Measurements from ENCODE around the gene IGF2BP2. TPM values are rescaled to one million over a fixed set of nuclear protein-coding genes. Genes with fewer than 3 reads are reported as not detected.
"Not testable (repeated sequence)": the region's sequence is repeated elsewhere in the genome, so short reads cannot be mapped to it uniquely, and the experiment has no call there.

The IGF2BP2 gene
- polyA plus RNA-seq, 5 donors = 53.3 to 71.1 (median 67.7) TPM

DNA sequence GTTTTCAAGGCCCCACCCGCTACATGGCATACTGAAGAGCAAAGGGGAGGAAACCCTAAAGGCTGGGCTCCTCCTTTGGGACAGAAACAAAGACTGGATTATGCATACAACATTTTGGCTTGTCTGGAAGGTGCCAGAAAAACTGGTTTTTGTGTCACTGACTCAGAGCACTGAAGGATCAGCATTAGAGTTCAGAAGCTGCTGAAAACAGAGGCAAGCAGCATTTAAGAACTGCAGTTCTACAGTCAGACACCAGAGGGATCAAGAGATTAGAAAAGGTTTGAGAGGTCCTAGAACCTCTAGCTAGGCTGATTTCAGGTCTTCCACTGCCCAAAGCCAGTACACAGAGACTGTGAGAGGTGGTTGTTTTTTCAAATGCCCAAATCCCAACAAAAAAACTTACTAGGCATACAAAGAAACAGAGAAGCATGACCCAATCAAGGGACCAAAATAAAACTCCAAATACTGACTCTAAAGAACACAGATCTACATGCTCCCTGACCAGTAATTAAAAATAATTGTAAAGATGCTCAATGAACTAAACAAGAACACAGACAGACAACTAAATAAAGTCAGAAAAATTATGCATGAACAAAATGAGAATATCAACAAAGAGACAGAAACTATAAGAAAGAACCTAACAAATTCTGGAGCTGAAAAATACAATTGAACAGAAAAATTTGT lies 147.6 kb downstream of the IGF2BP2 start:
- peak; percentile 24 to 55 for DNase-seq

DNA sequence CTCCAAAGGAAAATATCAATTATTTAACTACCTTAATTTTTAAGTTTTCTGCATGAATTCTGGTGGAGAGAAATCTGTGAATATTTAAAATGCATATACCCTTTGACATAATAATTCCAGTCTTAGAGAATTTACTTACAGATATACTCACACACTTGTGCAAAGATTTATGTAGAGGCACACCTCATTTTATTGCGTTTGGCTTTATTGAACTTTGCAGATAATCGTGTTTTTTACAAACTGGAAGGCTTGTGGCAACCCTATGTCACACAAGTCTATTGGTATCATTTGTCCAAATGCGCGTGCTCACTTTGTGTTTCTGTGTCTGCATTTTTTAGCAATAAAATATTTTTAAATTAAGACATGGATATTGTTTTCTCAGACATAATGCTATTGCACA lies 157.3 kb downstream of the IGF2BP2 start:
- no peak for DNase-seq

- no peak for DNase-seq
Measured at GRCh38 chr3:185663929-185664328, 160.9 kb downstream of the IGF2BP2 start.

DNA sequence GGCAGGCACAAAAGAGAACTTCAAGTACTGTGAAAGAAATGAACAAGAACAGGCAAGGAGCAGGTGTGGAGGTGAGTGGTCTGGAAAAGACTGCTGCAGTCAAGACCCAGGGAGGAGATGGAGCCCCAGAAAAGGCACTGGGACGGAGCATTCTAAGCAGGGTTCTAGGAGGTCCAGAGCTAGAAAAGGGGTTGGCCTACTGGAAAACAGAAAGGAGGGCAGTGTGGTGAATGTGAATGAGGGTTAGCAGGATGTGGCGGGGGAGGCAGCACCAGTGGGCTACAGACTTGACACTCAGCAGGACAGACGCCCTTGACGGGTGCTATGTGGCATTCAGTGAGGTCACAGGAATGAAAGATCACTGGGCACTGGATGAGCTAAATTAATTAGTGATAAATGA lies 163.1 kb downstream of the IGF2BP2 start:
- no peak for DNase-seq

DNA sequence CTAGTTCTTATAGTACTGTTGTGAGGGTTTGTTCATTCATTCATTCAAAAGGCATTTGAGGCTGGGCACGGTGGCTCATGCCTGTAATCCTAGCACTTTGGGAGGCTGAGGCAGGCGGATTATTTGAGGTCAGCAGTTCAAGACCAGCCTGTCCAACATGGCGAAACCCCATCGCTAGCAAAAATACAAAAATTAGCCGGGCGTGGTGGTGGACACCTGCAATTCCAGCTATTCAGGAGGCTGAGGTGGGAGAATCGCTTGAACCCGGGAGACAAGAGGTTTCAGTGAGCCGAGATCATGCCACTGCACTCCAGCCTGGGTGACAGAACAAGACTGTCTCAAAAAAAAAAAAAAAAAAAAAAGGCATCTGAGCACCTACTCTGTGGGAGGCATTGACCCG lies 163.5 kb downstream of the IGF2BP2 start:
- not testable (repeated sequence) for DNase-seq

- DNase-seq = peak; percentile 71 to 72
Measured at GRCh38 chr3:185659942-185660921, 164.6 kb downstream of the IGF2BP2 start.

GRCh38 chr3:185658943-185659342 lies 165.9 kb downstream of the IGF2BP2 start:
- DNase-seq = no peak

DNA sequence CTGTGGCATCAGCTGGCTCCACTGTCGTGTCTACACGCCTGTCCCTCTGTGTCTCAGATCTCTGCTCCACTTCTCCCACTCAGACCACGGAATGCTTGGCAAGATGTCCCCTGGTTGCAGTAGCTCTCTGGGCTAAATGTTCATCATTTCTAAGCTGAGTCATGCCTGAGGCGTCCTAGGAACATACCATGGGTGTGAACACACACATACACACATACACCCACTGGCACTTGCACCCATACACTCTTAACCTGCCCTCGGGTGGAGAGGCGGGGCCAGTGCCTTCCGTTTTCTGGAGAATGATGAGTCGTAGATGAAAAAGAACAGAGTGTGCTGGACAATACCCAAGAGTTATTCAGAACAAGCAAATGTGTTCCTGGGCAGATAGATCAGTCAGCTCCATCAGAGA lies 166.3 kb downstream of the IGF2BP2 start:
- no peak for DNase-seq

GRCh38 chr3:185657691-185658503 lies 166.9 kb downstream of the IGF2BP2 start:
- no peak for DNase-seq

- no peak for DNase-seq
Measured at GRCh38 chr3:185657211-185657610, 167.6 kb downstream of the IGF2BP2 start.

GRCh38 chr3:185656321-185656840 lies 168.5 kb downstream of the IGF2BP2 start:
- no peak for DNase-seq

DNA sequence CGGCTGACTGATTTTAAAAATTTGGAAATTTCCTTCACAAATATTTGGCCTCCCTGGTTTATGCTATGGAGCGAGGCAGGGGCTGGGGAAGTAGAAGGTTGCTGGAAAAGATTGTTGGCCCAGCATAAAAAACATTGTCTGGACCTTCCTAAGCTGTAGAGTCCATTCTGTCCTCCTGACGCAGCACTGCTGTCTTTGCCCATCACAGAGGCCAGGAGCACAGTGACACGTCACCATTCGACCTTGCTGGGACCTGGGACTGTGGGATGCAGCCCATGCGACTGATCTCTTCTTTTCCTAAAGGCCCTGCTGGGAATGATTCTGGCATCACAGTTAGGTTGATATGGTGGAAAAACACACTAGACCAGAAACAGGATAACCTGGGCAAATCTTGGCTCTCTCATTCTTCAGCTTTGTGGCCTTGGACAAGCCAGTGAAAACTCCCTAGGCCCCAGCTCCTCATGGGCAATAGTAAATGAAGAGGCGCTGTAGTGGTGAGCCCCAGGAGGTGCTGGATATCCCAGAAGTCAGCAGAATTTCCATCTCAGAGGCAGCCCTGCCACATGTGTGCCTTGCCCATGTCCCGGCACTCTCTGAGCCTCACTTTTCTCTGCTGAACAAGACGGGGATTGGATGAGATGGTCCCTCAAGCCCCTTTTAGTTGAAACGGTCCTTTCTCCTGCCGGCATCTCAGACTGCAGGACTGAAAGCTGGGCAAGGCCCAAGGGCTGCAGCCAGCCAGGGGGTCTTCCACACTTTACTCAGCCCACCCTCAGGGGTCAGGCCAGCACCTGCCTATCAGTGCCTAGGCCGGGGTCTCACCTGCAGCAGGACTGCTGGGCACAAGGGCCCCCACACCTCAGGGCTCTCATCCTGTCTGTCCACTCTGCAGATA lies 169.2 kb downstream of the IGF2BP2 start:
- DNase-seq = no peak

- no peak for DNase-seq
Measured at GRCh38 chr3:185654758-185655145, 170.1 kb downstream of the IGF2BP2 start.

DNA sequence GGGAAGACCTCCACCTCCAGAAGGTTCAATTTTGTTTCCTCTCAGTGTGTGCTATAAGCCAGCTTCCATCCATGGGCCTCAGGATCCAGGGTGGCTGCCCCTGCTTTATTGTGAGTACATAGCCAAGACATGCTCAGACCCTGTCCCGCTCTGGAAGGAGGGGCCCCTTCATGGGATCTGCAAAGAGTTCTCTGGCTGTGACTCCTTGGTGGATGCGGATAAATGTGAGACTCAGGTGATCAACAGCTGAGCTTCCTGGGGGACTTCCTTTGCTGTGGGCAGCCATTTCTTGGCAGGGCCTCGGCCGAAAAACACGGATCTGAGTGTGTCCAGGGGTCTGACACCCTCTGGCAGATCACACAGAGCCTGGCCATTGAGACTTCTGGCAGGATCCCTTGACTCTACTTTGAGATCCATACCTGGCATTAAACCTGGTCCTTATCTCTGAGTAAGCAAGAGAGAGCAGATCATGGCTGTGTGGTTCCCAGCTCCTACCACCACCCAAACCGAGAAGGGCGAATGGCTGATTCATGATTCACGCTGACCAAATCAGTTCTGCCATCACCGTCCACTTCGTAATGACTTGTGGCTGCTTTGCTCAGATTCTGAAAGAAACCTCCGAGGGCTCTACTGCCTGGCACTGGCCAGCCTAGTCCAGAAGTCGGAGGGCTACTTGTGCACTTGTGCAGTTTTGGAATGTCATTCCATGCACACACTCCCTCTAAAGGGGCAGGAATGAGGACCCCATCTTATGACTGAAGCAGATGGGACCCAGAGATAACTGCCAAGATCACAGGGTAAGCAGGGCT lies 170.7 kb downstream of the IGF2BP2 start:
- DNase-seq = no peak

GRCh38 chr3:185651971-185652370 lies 172.9 kb downstream of the IGF2BP2 start:
- no peak for DNase-seq

DNA sequence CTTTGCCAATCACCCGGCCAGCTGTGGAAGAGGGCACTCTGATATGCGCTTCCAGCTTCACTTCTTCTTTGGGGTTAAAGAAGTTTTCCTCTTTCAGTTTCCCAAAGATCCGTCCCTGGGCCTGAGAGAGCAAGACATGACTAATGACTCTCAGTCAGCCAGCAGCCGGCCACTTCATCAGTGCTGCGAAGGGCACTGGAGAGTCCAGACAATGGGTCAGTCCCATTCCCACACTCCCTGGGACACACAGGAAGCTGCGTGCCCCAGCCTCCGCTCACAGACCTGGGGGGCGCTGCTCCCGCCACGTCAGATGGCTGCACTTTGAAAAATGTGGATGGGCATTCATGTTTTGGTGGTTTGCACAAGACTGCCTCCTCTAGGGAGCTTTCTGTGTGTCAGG lies 175.4 kb downstream of the IGF2BP2 start:
- no peak for DNase-seq

GRCh38 chr3:185648396-185648795 lies 176.4 kb downstream of the IGF2BP2 start:
- DNase-seq = no peak

DNA sequence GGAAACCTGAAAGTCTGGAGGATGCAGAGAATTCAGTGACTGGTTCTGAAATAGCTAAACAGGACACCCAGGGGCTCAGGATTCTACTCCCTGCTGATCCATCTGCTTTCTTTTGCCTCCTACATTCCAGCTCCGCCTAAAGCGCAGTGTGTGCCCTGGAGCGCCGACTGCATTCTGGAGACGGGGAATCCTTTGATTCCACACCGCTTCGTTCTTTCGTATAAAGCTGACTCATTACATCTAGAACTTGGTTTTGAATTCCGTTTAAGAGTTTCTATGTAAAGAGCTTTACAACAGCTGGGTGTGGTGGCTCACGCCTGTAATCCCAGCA lies 177.0 kb downstream of the IGF2BP2 start:
- no peak for DNase-seq

DNA sequence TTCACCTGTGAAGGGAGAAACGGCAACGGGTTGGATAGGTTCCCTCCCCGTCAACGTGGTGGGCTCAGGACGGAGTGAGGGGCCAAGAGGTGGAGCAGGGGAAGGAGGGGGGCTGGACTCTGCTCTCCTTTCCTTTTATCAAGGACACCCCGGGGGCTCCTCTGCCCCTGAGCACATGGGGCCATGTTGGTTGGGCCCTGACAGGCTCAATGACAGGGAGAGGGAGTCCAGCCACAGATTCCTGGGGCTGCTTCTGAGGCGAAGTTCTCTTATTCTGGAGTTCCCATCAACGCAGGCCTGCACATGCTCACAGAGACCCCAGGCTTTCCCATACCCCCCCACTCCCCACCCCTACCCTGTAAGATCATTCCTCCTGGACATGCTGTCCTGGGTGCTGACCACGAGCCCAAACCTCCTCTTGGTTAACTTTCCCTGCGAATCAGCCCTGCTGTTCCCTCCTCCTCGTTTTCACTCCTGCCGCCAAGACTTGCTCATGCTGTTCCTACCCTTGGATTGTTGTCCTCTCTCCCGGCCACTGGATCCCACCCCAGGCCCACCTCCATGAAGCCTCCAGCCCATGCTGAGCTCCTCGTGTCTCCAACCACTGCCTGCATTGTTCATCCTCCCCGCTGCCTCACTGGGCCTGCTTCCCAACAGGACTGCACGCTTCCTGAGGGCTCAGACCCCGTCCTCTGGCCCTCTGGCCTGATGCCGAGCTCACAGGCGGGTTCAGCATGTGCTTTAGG lies 177.5 kb downstream of the IGF2BP2 start:
- DNase-seq = no peak
